GM21381 (cell line): ENCODE measurements around the gene SPTBN4.

Source experiments
- ATAC-seq: cut with Tn5 transposase; IDR thresholded peaks from one replicate; pipeline ENCODE4 v1.9.1; 2021; ENCODE audit warnings: mild to moderate bottlenecking, moderate library complexity; ENCODE audit not compliant: unreplicated experiment

Gene SPTBN4

GRCh38 chr19:40600570-40601133, 133.9 kb downstream of the SPTBN4 start:
- no peak for ATAC-seq

GRCh38 chr19:40601134-40601974, 134.6 kb downstream of the SPTBN4 start, which contains the start of gene LTBP4:
LTBP4 (plus strand) TSS chr19:40601369; CDS start chr19:40601388, 19 bp downstream.
- ATAC-seq = no peak

DNA sequence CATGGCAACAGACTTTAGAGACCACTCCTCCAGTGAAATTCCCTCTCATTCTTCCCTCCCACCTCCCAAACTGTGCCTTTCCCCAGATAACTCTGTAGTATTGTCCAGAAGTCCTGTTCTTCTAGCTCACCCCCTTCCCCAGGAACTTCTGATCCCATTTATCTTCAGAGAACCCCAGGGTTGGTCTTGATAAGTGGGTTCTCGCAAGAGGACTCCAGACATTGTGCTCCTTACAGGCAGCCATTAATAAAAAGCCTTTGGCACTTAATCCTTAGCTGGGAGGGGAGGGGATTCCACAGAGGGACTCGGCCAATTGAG, 136.2 kb downstream of the SPTBN4 start:
- no peak for ATAC-seq

- peak; percentile 60 for ATAC-seq
These were observed 136.8 kb downstream of the SPTBN4 start for GRCh38 chr19:40603389-40604170.

DNA sequence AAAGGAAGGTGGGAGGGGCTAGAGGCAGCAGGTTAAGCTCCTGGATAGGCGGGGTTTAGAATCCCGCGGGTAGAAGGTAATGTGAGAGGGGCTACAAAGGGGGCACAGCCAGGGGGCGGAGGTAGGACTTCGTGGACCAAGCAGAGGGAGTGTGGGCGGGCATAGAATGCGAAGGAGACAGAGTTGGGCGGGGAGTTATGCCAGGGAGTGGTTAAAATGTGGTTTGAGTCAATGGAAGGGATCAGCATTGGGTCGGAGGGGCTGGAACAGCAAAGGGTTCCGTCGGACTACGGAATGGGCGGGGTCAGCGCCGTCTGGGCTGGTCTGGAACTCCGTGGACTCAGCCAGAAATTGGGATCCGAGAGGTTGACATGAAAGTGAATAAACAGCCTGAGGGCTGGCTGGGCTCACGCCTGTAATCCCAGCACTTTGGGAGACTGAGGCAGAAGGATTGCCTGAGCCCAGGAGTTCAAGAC, 137.4 kb downstream of the SPTBN4 start:
- no peak for ATAC-seq

DNA sequence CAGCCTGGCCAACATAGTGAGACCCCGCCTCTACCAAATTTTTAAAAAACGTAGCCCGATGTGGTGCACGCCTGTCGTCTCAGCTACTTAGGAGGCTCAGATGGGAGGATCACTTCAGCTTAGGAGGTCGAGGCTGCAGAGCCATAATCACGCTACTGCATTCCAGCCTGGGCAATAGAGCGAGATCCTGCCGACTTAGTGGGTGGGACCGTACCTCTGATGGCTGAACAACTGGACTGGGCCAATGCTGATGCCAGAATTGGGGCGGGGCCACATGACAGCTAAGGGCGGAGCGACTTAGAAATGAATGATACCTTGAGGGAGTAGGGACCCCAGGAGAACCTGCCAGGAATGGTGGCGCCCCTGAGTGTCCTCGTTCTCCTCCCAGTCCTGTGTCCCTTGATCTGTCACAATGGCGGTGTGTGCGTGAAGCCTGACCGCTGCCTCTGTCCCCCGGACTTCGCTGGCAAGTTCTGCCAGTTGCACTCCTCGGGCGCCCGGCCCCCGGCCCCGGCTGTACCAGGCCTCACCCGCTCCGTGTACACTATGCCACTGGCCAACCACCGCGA, 137.9 kb downstream of the SPTBN4 start:
- no peak for ATAC-seq

- ATAC-seq = peak; percentile 29
These were observed 138.6 kb downstream of the SPTBN4 start for GRCh38 chr19:40605216-40605971.

GRCh38 chr19:40607311-40608239, 140.8 kb downstream of the SPTBN4 start:
- ATAC-seq = no peak

GRCh38 chr19:40608240-40608621, 141.4 kb downstream of the SPTBN4 start:
- no peak for ATAC-seq

- no peak for ATAC-seq
These were observed 142.2 kb downstream of the SPTBN4 start for GRCh38 chr19:40608957-40609356.

DNA sequence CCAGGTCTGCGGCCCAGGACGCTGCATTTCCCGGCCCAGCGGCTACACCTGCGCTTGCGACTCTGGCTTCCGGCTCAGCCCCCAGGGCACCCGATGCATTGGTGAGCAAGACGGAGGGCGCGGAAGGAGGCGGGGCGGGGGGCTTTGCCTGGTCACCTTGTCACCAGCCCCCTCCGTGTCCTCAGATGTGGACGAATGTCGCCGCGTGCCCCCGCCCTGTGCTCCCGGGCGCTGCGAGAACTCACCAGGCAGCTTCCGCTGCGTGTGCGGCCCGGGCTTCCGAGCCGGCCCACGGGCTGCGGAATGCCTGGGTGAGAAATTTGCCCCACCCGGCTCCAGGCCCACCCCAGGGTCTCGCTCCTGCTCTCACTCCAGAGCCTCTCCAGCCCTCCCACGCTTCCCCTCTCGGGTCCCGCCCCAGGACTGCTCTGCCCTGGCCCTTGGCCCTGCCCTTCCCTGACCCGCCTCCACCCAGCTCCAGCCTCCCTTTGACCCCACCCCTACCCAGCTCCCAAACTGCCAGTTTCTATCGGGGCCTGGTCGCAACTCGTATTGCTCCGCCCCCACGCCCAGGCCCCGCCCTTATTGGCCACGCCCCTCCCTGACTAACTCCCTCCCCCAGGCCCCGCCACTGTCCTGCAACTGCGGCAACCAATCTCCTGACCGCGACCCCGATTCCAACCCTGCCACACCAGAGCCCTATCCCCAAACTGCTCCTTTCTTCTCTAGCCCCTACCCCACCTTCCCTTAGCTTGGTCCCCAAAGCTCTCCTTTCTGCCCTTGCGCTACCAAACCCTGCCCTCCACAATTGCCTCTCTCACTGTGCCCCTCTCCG, 143.0 kb downstream of the SPTBN4 start:
- ATAC-seq = peak; percentile 44

GRCh38 chr19:40610396-40611064, 143.7 kb downstream of the SPTBN4 start:
- no peak for ATAC-seq

GRCh38 chr19:40611096-40611495, 144.3 kb downstream of the SPTBN4 start:
- no peak for ATAC-seq

GRCh38 chr19:40611900-40612698, 145.3 kb downstream of the SPTBN4 start:
- ATAC-seq = no peak

DNA sequence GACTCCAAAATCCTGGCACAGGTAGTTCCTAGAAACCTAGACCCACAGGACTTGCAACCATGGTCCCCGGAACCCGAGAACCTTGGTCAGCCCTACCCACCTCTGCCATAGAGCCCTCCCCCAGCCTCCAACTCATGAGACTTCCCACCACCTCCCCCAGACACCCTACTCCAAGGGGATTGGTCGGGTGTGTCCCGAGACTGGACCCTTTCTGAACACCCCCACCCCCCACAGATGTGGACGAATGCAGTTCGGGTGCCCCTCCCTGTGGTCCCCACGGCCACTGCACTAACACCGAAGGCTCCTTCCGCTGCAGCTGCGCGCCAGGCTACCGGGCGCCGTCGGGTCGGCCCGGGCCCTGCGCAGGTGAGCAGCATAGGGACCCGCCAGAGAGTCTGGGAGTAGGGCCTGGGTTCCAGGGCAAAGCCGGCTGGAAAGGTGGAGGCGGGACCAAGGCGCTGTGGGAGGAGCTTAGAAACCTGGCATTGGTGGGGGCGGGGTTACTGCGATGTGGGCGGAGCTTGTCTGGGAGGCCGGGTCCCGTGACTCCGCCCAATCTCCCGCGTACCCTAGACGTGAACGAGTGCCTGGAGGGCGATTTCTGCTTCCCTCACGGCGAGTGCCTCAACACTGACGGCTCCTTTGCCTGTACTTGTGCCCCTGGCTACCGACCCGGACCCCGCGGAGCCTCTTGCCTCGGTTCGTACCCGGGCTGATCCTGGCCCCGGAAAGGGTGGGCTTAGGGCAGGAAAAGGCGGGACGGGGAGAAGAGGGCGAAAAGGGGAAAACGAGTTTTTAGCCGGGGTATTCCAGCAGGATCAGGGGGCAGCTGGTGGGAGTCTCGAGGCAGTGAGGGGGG, 146.3 kb downstream of the SPTBN4 start:
- no peak for ATAC-seq
